ENCODE data around the gene FBP1. TPM values are rescaled to one million over a fixed set of nuclear protein-coding genes. Genes with fewer than 3 reads are reported as not detected.

The FBP1 gene
- total RNA-seq, 1 donor from 2014 or later = 5.3 TPM

DNA sequence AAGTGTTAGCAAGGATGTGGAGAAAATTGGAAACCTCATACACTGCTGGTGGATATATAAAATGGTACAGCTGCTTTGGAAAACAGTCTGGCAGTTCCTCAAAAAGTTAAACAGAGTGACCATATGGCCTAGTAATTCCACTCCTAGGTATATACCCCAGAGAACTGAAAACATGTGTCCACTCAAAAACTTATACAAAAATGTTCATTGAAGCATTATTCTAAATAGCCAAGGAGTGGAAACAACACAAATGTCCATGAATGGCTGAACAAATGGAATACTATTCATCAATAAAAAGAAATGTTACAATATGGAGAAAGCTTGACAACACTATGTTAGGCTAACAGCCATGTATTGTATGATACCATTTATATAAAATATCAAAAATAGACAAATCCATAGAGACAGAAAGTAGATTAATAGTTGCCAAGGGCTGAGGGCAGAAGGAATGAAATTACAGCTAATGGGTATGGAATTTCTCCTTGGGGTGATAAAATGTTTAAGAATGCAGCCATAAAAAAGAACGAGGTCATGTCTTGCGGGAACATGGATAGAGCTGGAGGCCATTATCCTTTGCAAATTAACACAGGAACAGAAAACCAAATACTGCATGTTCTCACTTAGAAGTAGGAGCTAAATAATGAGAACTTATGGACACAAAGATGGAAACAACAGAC, 33.6 kb upstream of the FBP1 start:
- peak overlapping the region; percentile 55 for H3K27ac Mint-ChIP-seq
- no peak for DNase-seq (ENCODE audit: low spot score in 2 of 2, unreplicated experiment in 2 of 2)
- H3K4me3 Mint-ChIP-seq = no peak overlapping the region

DNA sequence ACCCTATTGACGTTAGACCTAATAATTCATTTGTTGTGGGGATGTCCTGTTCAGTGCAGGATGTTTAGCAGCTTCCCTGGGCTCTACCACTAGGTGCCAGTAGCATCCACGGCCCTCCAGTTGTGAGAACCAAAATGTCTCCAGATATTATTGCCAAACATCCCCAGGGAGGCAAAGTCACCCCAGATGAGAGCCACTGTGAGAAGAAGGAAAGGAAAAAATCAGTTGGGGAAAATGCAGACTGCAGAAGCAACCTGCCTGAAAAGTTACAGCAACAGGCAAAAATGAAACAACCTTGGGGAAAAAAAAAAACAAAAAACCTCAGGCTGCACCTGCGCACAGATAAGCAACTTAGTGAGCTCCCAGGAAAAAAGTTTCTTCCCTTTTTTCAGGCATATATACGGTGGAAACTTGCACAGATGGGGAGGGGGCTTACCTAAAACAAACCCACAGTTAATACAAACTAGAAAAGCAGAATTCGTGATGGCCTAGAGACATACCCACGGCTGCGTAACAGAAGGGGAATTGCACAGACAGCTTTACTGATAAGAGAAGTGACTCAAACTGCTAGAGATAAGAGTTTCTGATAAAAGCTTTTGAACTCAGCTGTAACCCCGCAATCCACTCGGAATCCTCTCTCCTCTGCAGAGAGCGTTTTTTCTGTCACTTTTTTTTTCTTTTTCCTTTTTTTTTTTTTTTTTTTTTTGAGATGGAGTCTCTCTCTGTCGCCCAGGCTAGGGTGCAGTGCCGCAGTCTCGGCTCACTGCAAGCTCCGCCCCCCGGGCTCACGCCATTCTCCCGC, 29.8 kb upstream of the FBP1 start:
- H3K36me3 Mint-ChIP-seq = no peaks in the 10 kb centered on the region
- H3K27me3 Mint-ChIP-seq (ENCODE audit: low read depth) = no peaks in the 10 kb centered on the region
- H3K4me1 Mint-ChIP-seq = peaks cover 18% of the 10 kb centered on the region
- peak; percentile 43 for TF ChIP-seq CTCF (IDR thresholded peaks at IDR 0.05; ENCODE audit: unreplicated experiment)
- peaks cover 4% of the 10 kb centered on the region for H3K9me3 Mint-ChIP-seq
- H3K4me3 Mint-ChIP-seq = peak overlapping the region; percentile 54
- peak overlapping the region; percentile 87 for H3K27ac Mint-ChIP-seq
- peak in 1 of 2 experiments; percentile 56 for DNase-seq (ENCODE audit: low spot score in 2 of 2, unreplicated experiment in 2 of 2)

More for the DNA sequence above, 33.6 kb upstream of the FBP1 start:
- Mint-ChIP-seq H3K4me1 (peaks cover 27% of the 10 kb centered on the region), H3K27me3 (ENCODE audit: low read depth) (no peaks in the 10 kb centered on the region), H3K36me3 (no peaks in the 10 kb centered on the region), H3K9me3 (peaks cover 4% of the 10 kb centered on the region)
- TF ChIP-seq CTCF (IDR thresholded peaks at IDR 0.05; ENCODE audit: unreplicated experiment) = no peak

DNA sequence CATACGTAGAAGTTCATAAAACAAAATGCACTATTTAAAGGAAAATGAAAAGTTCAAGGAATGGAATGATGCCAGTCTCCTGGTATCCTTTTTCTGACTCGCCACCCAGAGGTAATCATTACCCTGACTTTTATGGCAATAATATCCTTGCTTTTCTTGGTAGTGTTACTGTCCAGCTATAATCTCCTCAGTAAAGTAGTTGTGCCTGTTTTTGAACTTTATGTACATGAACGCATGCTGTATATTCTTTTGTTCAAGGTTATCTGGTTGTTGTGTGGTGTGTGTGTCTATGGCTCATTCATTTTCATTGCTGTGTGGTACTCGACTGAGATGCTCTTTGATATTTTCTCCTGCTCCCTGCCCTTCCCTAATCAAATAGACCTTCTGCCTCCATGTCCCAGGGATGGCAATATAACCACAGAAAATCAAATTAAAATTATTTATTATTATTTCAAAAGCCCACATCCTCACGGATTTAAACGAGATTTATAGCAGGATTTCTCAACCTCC, 29.2 kb upstream of the FBP1 start:
- H3K36me3 Mint-ChIP-seq = no peaks in the 10 kb centered on the region
- H3K27me3 Mint-ChIP-seq (ENCODE audit: low read depth) = no peaks in the 10 kb centered on the region
- H3K27ac Mint-ChIP-seq = peak overlapping the region; percentile 32
- peaks cover 18% of the 10 kb centered on the region for H3K4me1 Mint-ChIP-seq
- TF ChIP-seq CTCF (IDR thresholded peaks at IDR 0.05; ENCODE audit: unreplicated experiment) = no peak
- H3K9me3 Mint-ChIP-seq = peaks cover 4% of the 10 kb centered on the region
- no peak overlapping the region for H3K4me3 Mint-ChIP-seq
- no peak for DNase-seq (ENCODE audit: low spot score in 2 of 2, unreplicated experiment in 2 of 2)

DNA sequence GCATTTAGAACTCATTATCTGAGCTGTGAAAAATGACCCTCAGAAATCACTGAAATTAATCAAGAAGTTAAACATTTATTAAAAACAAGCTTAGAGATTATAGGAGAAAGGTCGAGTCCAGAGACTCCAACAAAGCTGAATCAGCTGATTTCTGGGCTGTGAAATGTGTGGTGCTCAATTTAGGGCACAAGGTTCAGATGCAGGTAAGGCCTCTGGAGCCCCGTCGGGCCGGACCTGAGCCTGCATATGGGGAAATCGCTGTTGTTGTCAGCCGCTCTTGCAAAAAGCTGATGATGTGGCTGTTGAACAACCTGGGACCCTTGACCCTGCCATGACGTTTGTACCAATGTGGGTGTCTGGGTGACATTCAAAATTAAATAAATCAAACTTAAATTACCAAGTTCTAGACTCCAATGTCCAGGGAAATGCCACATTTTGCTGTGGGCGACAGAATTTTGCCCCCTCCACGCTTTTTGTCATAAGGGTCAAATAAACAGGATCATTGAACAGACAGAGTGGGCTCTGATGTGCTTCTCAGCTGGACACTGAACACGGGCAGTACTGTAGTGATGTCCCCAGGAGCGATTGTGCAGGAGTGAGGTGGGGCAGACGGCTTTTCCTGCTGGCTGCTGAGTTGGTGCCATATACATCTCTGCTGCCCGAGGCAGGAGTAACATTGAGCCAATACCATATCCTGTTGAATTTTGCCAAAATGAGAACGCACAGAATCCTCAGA, 27.2 kb upstream of the FBP1 start:
- H3K27me3 Mint-ChIP-seq (ENCODE audit: low read depth) = no peaks in the 10 kb centered on the region
- H3K36me3 Mint-ChIP-seq = no peaks in the 10 kb centered on the region
- H3K9me3 Mint-ChIP-seq = no peaks in the 10 kb centered on the region
- H3K27ac Mint-ChIP-seq = no peak overlapping the region
- DNase-seq (ENCODE audit: low spot score in 2 of 2, unreplicated experiment in 2 of 2) = no peak
- H3K4me3 Mint-ChIP-seq = no peak overlapping the region
- H3K4me1 Mint-ChIP-seq = peaks cover 20% of the 10 kb centered on the region
- TF ChIP-seq CTCF (IDR thresholded peaks at IDR 0.05; ENCODE audit: unreplicated experiment) = no peak

DNA sequence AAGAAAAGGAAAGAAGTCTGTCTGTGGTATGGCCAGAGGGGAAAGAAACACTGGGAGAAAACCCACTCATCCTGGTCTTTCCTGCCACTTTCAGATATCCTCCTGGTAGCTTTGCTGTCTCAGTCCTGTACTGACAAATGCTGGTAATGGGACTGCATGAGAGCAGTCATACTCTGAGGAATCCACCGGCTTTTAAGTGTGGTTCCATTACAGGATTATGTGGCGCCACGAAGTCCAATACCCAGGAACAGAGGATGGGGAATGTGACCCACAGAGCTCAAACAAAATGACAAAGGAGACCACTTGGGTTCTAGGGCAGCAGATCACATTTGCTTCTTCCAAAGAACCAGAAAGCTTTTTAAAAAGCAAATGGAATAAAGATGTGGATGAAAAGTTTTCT, 26.3 kb upstream of the FBP1 start:
- Mint-ChIP-seq H3K27ac (no peak overlapping the region), H3K4me1 (peaks cover 20% of the 10 kb centered on the region), H3K36me3 (no peaks in the 10 kb centered on the region), H3K27me3 (ENCODE audit: low read depth) (no peaks in the 10 kb centered on the region), H3K9me3 (no peaks in the 10 kb centered on the region), H3K4me3 (no peak overlapping the region)
- no peak for DNase-seq (ENCODE audit: low spot score in 2 of 2, unreplicated experiment in 2 of 2)
- no peak for TF ChIP-seq CTCF (IDR thresholded peaks at IDR 0.05; ENCODE audit: unreplicated experiment)

Data from mesothelial cell of epicardium (in vitro differentiated cells).